Measurements from ENCODE around the gene PARP9.

Gene PARP9

GRCh38 chr3:122558605-122559004 lies 5.5 kb downstream of the PARP9 start:
- no peak for TF ChIP-seq CTCF (IDR thresholded peaks at IDR 0.05; ENCODE audit: low read depth, low read length)
- H3K36me3 ChIP-seq: no peaks in the 10 kb centered on the region
- no peak overlapping the region for H3K4me3 ChIP-seq (ENCODE audit: low read depth, low read length)
- no peaks in the 10 kb centered on the region for H3K9me3 ChIP-seq
- H3K4me1 ChIP-seq: no peaks in the 10 kb centered on the region
- H3K27me3 ChIP-seq: no peaks in the 10 kb centered on the region
- DNase-seq: no peak

- H3K36me3 ChIP-seq: no peaks in the 10 kb centered on the region
- no peak for DNase-seq
- no peak for TF ChIP-seq CTCF (IDR thresholded peaks at IDR 0.05; ENCODE audit: low read depth, low read length)
Observed at GRCh38 chr3:122557356-122557755, 6.7 kb downstream of the PARP9 start.

GRCh38 chr3:122555275-122556071 lies 8.6 kb downstream of the PARP9 start:
- H3K27me3 ChIP-seq: no peaks in the 10 kb centered on the region
- H3K9me3 ChIP-seq: no peaks in the 10 kb centered on the region
- H3K36me3 ChIP-seq: no peaks in the 10 kb centered on the region
- no peak overlapping the region for H3K4me3 ChIP-seq (ENCODE audit: low read depth, low read length)
- no peaks in the 10 kb centered on the region for H3K4me1 ChIP-seq
- no peak for TF ChIP-seq CTCF (IDR thresholded peaks at IDR 0.05; ENCODE audit: low read depth, low read length)
- DNase-seq: no peak

More at GRCh38 chr3:122557356-122557755, 6.7 kb downstream of the PARP9 start:
- Histone ChIP-seq H3K4me3 (ENCODE audit: low read depth, low read length) (no peak overlapping the region), H3K4me1 (no peaks in the 10 kb centered on the region), H3K9me3 (no peaks in the 10 kb centered on the region), H3K27me3 (no peaks in the 10 kb centered on the region)

GRCh38 chr3:122553171-122553570 lies 10.9 kb downstream of the PARP9 start:
- no peak for TF ChIP-seq CTCF (IDR thresholded peaks at IDR 0.05; ENCODE audit: low read depth, low read length)
- Histone ChIP-seq H3K9me3 (no peaks in the 10 kb centered on the region), H3K4me1 (no peaks in the 10 kb centered on the region), H3K27me3 (no peaks in the 10 kb centered on the region), H3K36me3 (no peaks in the 10 kb centered on the region), H3K4me3 (ENCODE audit: low read depth, low read length) (no peak overlapping the region)
- no peak for DNase-seq

DNA sequence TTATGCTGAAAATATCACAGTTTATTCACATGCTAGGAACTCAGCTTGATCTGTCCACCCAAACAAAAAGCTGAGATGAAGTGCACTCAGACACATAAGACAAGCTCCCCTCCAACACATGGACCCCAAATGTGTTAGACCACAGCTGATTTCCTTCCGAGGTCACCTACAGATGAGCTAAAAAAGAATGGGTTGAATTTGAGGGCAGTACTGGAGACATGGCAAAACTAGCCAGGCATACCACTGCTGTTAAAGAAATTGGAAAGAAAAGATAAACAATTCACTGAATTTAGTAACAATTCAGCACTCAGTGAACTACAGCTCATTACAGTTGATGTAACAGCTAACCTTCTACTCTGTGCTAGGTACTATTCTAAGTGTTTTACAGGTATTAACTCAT lies 15.5 kb downstream of the PARP9 start:
- no peaks in the 10 kb centered on the region for H3K27me3 ChIP-seq
- TF ChIP-seq CTCF (IDR thresholded peaks at IDR 0.05; ENCODE audit: low read depth, low read length): no peak
- no peak for DNase-seq
- no peak overlapping the region for H3K4me3 ChIP-seq (ENCODE audit: low read depth, low read length)
- no peaks in the 10 kb centered on the region for H3K9me3 ChIP-seq
- no peaks in the 10 kb centered on the region for H3K36me3 ChIP-seq
- H3K4me1 ChIP-seq: no peaks in the 10 kb centered on the region

DNA sequence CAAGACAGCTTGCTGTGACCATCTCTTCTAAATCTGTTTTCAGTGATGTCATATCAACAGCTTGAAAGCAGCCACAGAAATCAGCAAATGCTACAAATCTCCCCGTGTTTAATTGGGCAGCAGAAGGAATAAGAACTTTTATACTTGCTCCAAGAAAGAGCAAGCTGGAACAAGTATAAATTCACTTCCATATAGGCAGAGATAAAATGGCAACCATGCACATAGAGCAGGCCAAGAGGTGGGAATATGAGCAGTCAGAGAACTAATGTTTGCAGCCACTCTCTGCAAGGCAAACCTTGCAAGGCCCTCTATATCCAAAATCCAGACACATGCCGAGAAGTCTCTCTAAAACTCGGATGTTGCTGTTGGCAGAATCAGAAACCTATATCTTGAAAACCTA lies 16.0 kb downstream of the PARP9 start:
- no peak for TF ChIP-seq CTCF (IDR thresholded peaks at IDR 0.05; ENCODE audit: low read depth, low read length)
- H3K4me3 ChIP-seq (ENCODE audit: low read depth, low read length): no peak overlapping the region
- no peaks in the 10 kb centered on the region for H3K27me3 ChIP-seq

More for the DNA sequence above, 16.0 kb downstream of the PARP9 start:
- H3K36me3 ChIP-seq: no peaks in the 10 kb centered on the region
- no peak for DNase-seq
- no peaks in the 10 kb centered on the region for H3K4me1 ChIP-seq
- H3K9me3 ChIP-seq: no peaks in the 10 kb centered on the region

Measured in BE2C (cell line).